SIG-M5 treated with dmso at 0.1 percent for 504 hours (cell line): ENCODE results near the gene CA6.
A peak's percentile ranks its signal among the peaks of the same experiment; 100 is the strongest.
"Not testable (repeated sequence)": the region's sequence is repeated elsewhere in the genome, so short reads cannot be mapped to it uniquely, and the experiment has no call there.

Experiments
- DNase-seq: peaks from one replicate; lab custom pipeline; 2025; ENCODE audit not compliant: unreplicated experiment; lab: John Stamatoyannopoulos, UW

Gene CA6

GRCh38 chr1:8945568-8945967 lies at the start of gene CA6:
TSS of gene CA6 (plus strand) at chr1:8945868. CDS start at chr1:8945887, 19 bp downstream.
- DNase-seq = no peak

GRCh38 chr1:8896775-8897174 lies 48.9 kb upstream of the CA6 start:
- peak; percentile 85 for DNase-seq

GRCh38 chr1:8897505-8897904 lies 48.2 kb upstream of the CA6 start:
- not testable (repeated sequence) for DNase-seq

- not testable (repeated sequence) for DNase-seq
Observed at GRCh38 chr1:8898418-8898817, 47.2 kb upstream of the CA6 start.

- DNase-seq = no peak
Observed at GRCh38 chr1:8899046-8899445, 46.6 kb upstream of the CA6 start.

- DNase-seq = not testable (repeated sequence)
Observed at GRCh38 chr1:8900684-8901083, 45.0 kb upstream of the CA6 start.

- no peak for DNase-seq
Observed at GRCh38 chr1:8902765-8903164, 42.9 kb upstream of the CA6 start.

- DNase-seq = no peak
Observed at GRCh38 chr1:8903410-8903809, 42.3 kb upstream of the CA6 start.

- DNase-seq = no peak
Observed at GRCh38 chr1:8903908-8904650, 41.6 kb upstream of the CA6 start.

GRCh38 chr1:8905582-8906191 lies 40.0 kb upstream of the CA6 start:
- no peak for DNase-seq

GRCh38 chr1:8908388-8909151 lies 37.1 kb upstream of the CA6 start:
- DNase-seq = peak; percentile 88

- DNase-seq = peak; percentile 43
Observed at GRCh38 chr1:8910331-8910730, 35.3 kb upstream of the CA6 start.

- no peak for DNase-seq
Observed at GRCh38 chr1:8910914-8911313, 34.8 kb upstream of the CA6 start.

GRCh38 chr1:8911416-8912309 lies 34.0 kb upstream of the CA6 start:
- no peak for DNase-seq

GRCh38 chr1:8913457-8913856 lies 32.2 kb upstream of the CA6 start:
- DNase-seq = no peak

- no peak for DNase-seq
Observed at GRCh38 chr1:8914466-8914865, 31.2 kb upstream of the CA6 start.

GRCh38 chr1:8915446-8915845 lies 30.2 kb upstream of the CA6 start:
- DNase-seq = no peak

- not testable (repeated sequence) for DNase-seq
Observed at GRCh38 chr1:8917536-8917935, 28.1 kb upstream of the CA6 start.

- no peak for DNase-seq
Observed at GRCh38 chr1:8922962-8923361, 22.7 kb upstream of the CA6 start.

- DNase-seq = peak; percentile 70
Observed at GRCh38 chr1:8925406-8925805, 20.3 kb upstream of the CA6 start.

GRCh38 chr1:8925960-8926359 lies 19.7 kb upstream of the CA6 start:
- DNase-seq = no peak
